Hepatocyte (in vitro differentiated cells): ENCODE results near the gene MYO1D.

Experiments
- CTCF ChIP-seq: fragments of 200-600 bp; sonication (generic); IDR thresholded peaks from 2 replicates; pipeline ENCODE4 v1.5.1; 2016; ENCODE audit warnings: antibody characterized with exemption, mild to moderate bottlenecking; ENCODE audit not compliant: poor library complexity
- EZH2 ChIP-seq: fragments of 200-600 bp; sonication (generic); IDR thresholded peaks from 2 replicates; pipeline ENCODE4 v1.6.1; 2016; ENCODE audit warnings: antibody characterized with exemption, mild to moderate bottlenecking, borderline replicate concordance

GRCh38 chr17:32479074-32479617 lies 397.8 kb downstream of the MYO1D start:
- TF ChIP-seq CTCF (no peak), EZH2 (no peak)
